PC-3 (cell line): Measurements from ENCODE around the gene PRKCD. TPM values are rescaled to one million over a fixed set of nuclear protein-coding genes. Genes with fewer than 3 reads are reported as not detected.
A peak's percentile ranks its signal among the peaks of the same experiment; 100 is the strongest.

Experiments used
- ATAC-seq: fragments of 200-7000 bp; cut with Tn5 transposase; 2 replicates; pipeline ENCODE4 v1.9.1; 2020; ENCODE audit warnings: mild to moderate bottlenecking, moderate library complexity
- BruUV-seq: library from RNA; stranded (reverse); fragments of 400-500 nt; replicated peaks from 2 replicates; lab custom pipeline; 2021; lab: Mats Ljungman, UMichigan
- CTCF ChIA-PET: fragments of 300-600 bp; sonication (Branson Sonifier 250); formaldehyde crosslinking; loops from one replicate; lab custom pipeline; 2022; ENCODE audit warnings: antibody characterized with exemption; lab: Charles Lee
- POLR2A ChIA-PET: fragments of 300-600 bp; sonication (Branson Sonifier 250); formaldehyde crosslinking; loops from one replicate; lab custom pipeline; 2022; ENCODE audit warnings: antibody characterized with exemption; ENCODE audit not compliant: unreplicated experiment; lab: Charles Lee
- DNase-seq: peaks from one replicate; pipeline ENCODE4 v3.0.0-alpha.2; 2015
- H2AFZ ChIP-seq: fragments of 300-600 bp; sonication (generic); 2 replicates; pipeline ENCODE4 v1.6.0; 2016; ENCODE audit warnings: antibody characterized with exemption, low read length
- H3F3A ChIP-seq: fragments of 300-600 bp; sonication (generic); one replicate; pipeline ENCODE4 v1.6.0; 2017; ENCODE audit warnings: antibody characterized with exemption, low read length, control low read depth, mild to moderate bottlenecking; ENCODE audit not compliant: unreplicated experiment
- H3K27ac ChIP-seq: fragments of 300-600 bp; sonication (generic); 2 replicates; pipeline ENCODE4 v1.5.1; 2016; ENCODE audit warnings: mild to moderate bottlenecking, low read length
- H3K27me3 ChIP-seq: fragments of 300-600 bp; sonication (generic); 2 replicates; pipeline ENCODE4 v1.6.1; 2016; ENCODE audit warnings: low read length, mixed read lengths
- H3K36me3 ChIP-seq: fragments of 300-600 bp; sonication (generic); 2 replicates; pipeline ENCODE4 v1.6.1; 2016; ENCODE audit warnings: low read depth, mixed run types, low read length, mixed read lengths
- H3K4me1 ChIP-seq: fragments of 300-600 bp; sonication (generic); 2 replicates; pipeline ENCODE4 v1.5.1; 2016; ENCODE audit warnings: low read length; ENCODE audit not compliant: insufficient read depth
- H3K4me2 ChIP-seq: fragments of 300-600 bp; sonication (generic); 2 replicates; pipeline ENCODE4 v1.6.0; 2016; ENCODE audit warnings: low read length
- H3K4me3 ChIP-seq: fragments of 300-600 bp; sonication (generic); 2 replicates; pipeline ENCODE4 v1.5.1; 2016; ENCODE audit warnings: mild to moderate bottlenecking, low read length, mixed read lengths
- H3K79me2 ChIP-seq: fragments of 300-600 bp; sonication (generic); 2 replicates; pipeline ENCODE4 v1.6.1; 2017; ENCODE audit warnings: low read length, mixed read lengths
- H3K9ac ChIP-seq: fragments of 300-600 bp; sonication (generic); 2 replicates; pipeline ENCODE4 v1.6.0; 2016; ENCODE audit warnings: mild to moderate bottlenecking, low read length
- H3K9me2 ChIP-seq: fragments of 300-600 bp; sonication (generic); replicated peaks from 2 replicates; pipeline ENCODE4 v1.6.1; 2016; ENCODE audit warnings: mixed run types, low read length, mixed read lengths
- H3K9me3 ChIP-seq: fragments of 300-600 bp; sonication (generic); 2 replicates; pipeline ENCODE4 v1.6.1; 2016; ENCODE audit warnings: low read length, mixed read lengths
- H4K20me1 ChIP-seq: fragments of 300-600 bp; sonication (generic); 2 replicates; pipeline ENCODE4 v1.6.1; 2016; ENCODE audit warnings: low read length, mixed read lengths
- EZH2 ChIP-seq: fragments of 300-600 bp; sonication (generic); IDR thresholded peaks from one replicate; pipeline ENCODE4 v1.6.1; 2017; ENCODE audit warnings: antibody characterized with exemption, mild to moderate bottlenecking, low read length; ENCODE audit not compliant: unreplicated experiment
- EZH2phosphoT487 ChIP-seq: fragments of 300-600 bp; sonication (generic); IDR thresholded peaks from 2 replicates; pipeline ENCODE4 v1.6.1; 2018; ENCODE audit warnings: mild to moderate bottlenecking, antibody characterized with exemption, low read length, borderline replicate concordance
- intact Hi-C: fragments of 100-400 bp; cut with micrococcal nuclease; formaldehyde crosslinking; loops from 2 replicates; pipeline ENCODE4 v1.9.0; 2023
- total RNA-seq: library from RNA; depleted of rRNA; stranded (reverse); fragments of >200 nt; gene quantifications from 2 replicates; pipeline ENCODE4 v1.2.3, GENCODE V29; 2014
- TF ChIP-seq, protein P1 (sequence below): fragments of 300-600 bp; sonication (generic); conservative IDR thresholded peaks from 2 replicates; pipeline ENCODE4 v1.5.1; 2017; ENCODE audit warnings: antibody characterized with exemption, low read depth, mild to moderate bottlenecking, low read length

The PRKCD gene
- total RNA-seq, 1 experiment from 2014 or later: 7.8 TPM

DNA sequence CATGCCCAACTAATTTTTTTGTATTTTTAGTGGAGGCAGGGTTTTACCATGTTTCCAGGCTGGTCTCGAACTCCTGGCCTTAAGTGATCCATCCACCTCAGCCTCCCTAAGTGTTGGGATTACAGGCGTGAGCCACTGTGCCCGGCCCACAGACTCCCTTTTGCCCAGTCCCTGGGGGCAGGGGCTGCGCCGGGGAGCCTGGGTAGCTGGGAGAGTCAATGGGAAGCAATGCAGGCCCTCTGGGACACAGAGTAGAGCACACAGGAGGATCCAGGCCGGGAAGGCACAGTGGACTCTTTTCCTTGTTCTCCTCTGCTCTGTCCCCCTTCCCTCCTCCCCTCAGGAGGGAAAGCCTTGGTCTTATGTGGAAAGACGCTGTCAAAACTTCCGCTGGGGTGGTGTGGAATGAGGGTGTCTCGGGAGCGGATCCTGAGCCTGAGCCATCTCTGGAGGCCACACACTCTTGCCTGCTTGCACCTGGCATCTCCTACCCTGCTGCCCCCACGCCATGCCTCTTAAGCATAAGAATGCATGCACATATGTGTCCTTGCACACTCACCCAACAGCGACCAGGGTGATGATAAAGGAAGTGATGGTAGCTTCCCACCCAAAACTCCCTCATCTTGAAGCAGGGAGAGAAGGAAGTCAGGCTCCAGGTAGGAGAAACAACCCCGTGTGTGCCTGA, 11.9 kb upstream of the PRKCD start:
- Histone ChIP-seq H3K4me3 (no peak overlapping the region), H3K27me3 (no peaks in the 10 kb centered on the region), H3K9me3 (no peaks in the 10 kb centered on the region), H3K4me2 (0 out of 2 replicates have a peak overlapping the region, but pooled peaks have one; percentile 55), H3K79me2 (no peaks in the 10 kb centered on the region), H2AFZ (no peak overlapping the region), H3K9me2 (no peaks in the 10 kb centered on the region), H3K9ac (no peak overlapping the region), H4K20me1 (no peaks in the 10 kb centered on the region), H3F3A (no peaks in the 10 kb centered on the region), H3K27ac (peak overlapping the region; percentile 75; the same call in 1 of the 2 replicates), H3K36me3 (no peaks in the 10 kb centered on the region), H3K4me1 (peaks cover 71% of the 10 kb centered on the region)
- TF ChIP-seq EZH2phosphoT487 (no peak), EZH2 (no peak)
- TF ChIP-seq, protein P1, sequence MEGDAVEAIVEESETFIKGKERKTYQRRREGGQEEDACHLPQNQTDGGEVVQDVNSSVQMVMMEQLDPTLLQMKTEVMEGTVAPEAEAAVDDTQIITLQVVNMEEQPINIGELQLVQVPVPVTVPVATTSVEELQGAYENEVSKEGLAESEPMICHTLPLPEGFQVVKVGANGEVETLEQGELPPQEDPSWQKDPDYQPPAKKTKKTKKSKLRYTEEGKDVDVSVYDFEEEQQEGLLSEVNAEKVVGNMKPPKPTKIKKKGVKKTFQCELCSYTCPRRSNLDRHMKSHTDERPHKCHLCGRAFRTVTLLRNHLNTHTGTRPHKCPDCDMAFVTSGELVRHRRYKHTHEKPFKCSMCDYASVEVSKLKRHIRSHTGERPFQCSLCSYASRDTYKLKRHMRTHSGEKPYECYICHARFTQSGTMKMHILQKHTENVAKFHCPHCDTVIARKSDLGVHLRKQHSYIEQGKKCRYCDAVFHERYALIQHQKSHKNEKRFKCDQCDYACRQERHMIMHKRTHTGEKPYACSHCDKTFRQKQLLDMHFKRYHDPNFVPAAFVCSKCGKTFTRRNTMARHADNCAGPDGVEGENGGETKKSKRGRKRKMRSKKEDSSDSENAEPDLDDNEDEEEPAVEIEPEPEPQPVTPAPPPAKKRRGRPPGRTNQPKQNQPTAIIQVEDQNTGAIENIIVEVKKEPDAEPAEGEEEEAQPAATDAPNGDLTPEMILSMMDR: no peak
- ATAC-seq: no peak
- intact Hi-C loops: no loop called here
- BruUV-seq: no TSS peak
- POLR2A ChIA-PET: interaction anchor here (0.7 kb wide), 1 partner anchor 11 kb away, joined by 3 read pairs; no protein-coding TSS in a partner anchor
- CTCF ChIA-PET: no interaction called here
- no peak for DNase-seq

DNA sequence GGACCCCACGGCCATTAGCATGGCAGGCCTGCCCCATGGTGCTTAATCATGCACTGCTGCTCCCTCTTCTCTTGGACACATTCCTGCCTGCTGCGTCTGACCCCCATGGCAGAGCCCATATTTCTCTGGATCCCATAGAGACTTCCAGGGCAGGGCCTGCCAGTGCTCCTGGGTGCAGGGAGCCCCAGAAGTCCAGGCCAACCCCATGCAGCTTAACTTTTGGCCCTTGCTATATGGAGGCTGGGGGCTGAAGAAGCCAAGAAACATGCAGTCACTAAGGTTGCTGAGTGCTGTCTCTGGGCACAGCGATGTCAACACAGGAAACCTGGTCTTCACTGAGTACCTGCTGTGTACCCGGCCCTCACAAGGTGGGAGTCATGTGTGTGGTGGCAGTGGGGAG, 11.3 kb upstream of the PRKCD start:
- Histone ChIP-seq H3K27ac (peak overlapping the region; percentile 75), H3K27me3 (no peaks in the 10 kb centered on the region), H3K79me2 (no peaks in the 10 kb centered on the region), H3K4me3 (no peak overlapping the region), H3K4me2 (peak overlapping the region; percentile 55), H3K9me3 (no peaks in the 10 kb centered on the region), H3K9me2 (no peaks in the 10 kb centered on the region), H3K9ac (no peak overlapping the region), H3K36me3 (no peaks in the 10 kb centered on the region), H2AFZ (no peak overlapping the region), H3F3A (no peaks in the 10 kb centered on the region), H4K20me1 (no peaks in the 10 kb centered on the region), H3K4me1 (peaks cover 74% of the 10 kb centered on the region)
- ATAC-seq (no peak), DNase-seq (no peak)
- intact Hi-C loops: no loop called here
- TF ChIP-seq, protein P1: no peak
- TF ChIP-seq EZH2: no peak
- TF ChIP-seq EZH2phosphoT487: no peak
- POLR2A ChIA-PET: interaction anchor here (0.7 kb wide), 1 partner anchor 11 kb away, joined by 3 read pairs; no protein-coding TSS in a partner anchor
- no TSS peak for BruUV-seq
- CTCF ChIA-PET: no interaction called here
